ENCODE data around the gene SIX5.
A peak's percentile ranks its signal among the peaks of the same experiment; 100 is the strongest.
"Not testable (repeated sequence)": the region's sequence is repeated elsewhere in the genome, so short reads cannot be mapped to it uniquely, and the experiment has no call there.

Gene SIX5

GRCh38 chr19:45768984-45769782 lies at the start of gene SIX5:
TSS of gene SIX5 (minus strand) at chr19:45769252. CDS start at chr19:45768844, 408 bp downstream.
- peak; percentile 94 for DNase-seq

DNA sequence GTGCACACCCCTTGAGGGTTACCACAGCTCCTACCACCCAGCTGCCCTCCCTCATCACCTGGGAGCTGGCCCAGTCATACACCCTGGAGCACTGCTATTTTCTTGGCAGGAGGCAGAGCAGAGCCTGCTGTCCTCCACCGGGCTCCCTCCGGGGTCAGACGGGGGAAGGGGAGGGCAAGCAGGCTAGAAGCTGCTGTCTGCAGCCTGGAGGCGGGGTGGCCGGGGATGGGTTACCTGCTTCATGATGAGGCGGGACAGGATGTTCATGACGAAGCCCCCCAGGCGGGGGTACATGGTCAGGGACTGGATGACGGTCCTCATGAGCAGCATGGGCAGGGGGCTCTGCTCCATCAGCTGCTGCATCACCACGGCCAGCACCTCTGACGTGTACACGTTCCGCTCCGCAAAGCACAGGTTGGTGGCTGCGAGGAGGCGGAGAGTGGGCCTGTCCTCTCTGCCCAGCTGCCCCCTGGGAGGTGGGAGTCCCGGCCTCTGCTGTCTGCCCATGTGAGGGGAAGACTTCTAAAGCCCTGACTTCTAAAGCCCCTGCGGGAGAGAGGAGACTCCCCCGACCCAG lies 48.8 kb upstream of the SIX5 start:
- no peak for DNase-seq

GRCh38 chr19:45817010-45817724 lies 48.1 kb upstream of the SIX5 start:
- peak; percentile 97 for DNase-seq

GRCh38 chr19:45816236-45817009 lies 47.4 kb upstream of the SIX5 start:
- no peak for DNase-seq

DNA sequence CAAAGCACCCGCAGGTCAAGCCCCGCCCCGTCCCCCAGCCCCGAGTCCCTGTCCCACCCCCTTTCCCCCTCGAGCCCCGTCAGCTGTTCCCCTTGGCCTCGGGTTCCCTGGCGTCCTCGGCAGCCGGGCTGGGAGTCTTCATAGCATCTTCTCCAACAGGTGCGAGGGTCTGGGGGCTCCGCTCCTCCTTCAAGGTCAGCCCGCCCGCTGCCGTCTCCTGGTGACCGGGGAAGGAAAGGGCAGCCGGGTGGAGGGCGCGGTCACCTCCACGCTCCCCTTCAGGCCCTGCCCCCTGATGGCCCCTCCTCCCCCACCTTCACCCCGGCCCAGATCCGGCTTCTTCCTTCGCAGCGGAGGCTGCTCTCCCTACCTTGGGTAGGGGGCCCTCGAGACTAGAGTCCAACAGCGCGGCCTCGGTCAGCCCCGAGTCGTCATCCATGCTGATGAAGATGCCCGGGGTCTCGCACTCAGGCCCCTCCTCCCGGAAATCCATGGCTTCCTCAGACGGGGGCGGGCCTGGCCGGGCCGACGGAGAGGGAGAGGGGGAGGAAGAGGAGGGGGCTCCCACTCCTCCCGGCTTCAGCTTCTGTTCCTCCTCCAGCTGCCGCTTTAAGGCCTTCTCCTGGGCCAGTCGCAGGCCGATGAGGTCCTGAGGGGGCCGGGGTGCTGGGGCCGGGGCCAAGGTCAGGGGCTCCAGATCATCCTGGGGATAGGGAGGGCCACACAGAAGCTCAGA lies 46.6 kb upstream of the SIX5 start:
- DNase-seq: no peak

DNA sequence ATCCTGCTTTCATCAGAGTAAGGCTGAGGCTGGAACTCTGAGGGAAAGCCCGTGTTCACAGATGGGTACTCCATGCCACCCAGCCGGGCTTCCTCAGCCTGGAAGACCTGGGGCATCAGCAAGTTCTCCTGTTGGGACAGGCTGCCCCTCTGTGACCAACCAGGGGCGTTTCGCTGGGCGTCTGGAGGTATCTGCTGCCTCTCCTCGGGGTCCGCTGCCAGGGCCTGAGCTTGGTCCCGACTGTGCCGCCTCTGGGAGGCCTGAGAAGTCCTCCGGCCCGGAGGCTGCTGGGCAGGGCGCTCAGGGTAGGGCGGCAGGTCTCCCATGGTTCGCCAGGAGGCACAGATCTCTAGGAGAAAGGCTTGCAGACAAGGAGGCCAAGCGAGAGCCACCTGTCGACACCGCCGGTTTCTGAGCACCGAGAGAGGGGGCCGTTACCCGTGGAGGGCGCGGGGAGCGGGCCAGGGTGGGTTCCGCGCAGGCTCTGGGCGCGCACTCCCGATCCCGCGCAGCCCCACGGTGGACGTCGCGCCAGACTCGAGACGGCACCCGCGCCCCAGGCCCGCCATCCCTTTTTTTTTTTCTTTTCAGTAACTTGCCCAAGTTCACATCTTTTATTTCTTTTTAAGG lies 45.9 kb upstream of the SIX5 start, which contains the start of gene RSPH6A:
RSPH6A (minus strand) TSS at position 458 of the 630 bp plus-strand sequence; CDS start at position 326, 132 bp downstream.
- no peak for DNase-seq

DNA sequence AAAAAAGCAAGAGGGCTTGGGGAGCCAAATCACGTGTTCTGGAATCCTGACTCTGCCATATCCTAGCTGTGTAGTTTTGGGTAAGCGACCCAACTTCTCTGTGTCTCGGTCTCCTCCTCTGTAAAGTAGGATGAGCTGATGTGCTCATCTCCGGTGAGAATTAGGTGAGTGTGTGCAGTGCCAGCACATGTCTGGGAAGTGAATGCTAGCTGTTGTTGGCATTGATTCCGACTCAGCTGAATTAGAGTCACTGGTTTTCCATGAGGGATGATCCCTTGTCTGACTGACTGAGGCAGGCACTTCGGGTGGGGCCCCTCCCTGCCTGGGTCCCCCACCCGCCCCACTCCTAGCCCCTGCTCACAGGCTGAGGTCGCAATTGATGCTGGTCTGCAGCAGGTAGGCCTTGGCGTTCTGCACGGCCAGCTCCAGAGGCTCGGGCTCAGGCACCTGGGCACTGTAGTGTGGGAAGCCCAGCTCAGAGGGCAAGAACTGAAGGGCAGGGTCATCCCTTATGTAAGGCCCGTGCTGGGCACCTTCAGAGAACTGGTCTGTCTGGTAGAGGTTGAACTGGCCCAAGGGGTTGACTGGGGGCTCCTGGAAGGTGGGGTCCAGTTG lies 45.2 kb upstream of the SIX5 start:
- DNase-seq: no peak

- no peak for DNase-seq
Measured at GRCh38 chr19:45812297-45812696, 43.2 kb upstream of the SIX5 start.

- no peak for DNase-seq
Measured at GRCh38 chr19:45809643-45810159, 40.6 kb upstream of the SIX5 start.

DNA sequence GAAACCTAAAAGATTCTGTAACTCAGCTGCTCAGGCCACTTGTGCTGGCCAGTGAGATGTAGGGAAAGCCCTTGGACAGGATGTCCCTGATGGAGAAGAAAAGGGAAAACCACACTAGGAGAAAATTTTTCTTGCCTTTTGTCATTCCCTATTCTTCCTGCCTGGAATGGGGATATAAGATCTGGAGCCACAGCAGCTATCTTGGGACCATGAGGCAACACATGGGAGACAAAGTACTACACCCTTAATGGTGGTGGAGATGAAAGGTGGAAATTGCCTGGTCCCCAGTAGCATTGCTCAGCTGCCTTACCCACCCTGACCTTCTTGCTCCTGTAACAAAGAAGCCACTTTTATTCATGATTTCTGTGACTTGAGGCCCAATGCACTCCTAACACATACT lies 36.7 kb upstream of the SIX5 start:
- DNase-seq: no peak

DNA sequence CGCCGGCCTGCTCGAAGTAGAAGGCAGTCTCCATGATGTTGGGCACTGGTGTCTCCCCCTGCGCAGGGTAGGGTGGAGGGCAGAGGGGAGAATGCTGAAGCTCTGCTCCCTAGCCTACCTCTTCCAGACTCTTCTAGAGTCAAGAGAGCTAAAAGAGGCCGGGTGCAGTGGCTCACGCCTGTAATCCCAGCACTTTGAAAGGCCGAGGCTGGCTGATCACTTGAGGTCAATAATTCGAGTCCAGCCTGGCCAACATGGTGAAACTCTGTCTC lies 35.8 kb upstream of the SIX5 start:
- DNase-seq: no peak

GRCh38 chr19:45804140-45804958 lies 35.3 kb upstream of the SIX5 start:
- no peak for DNase-seq

GRCh38 chr19:45801603-45802175 lies 32.6 kb upstream of the SIX5 start:
- DNase-seq: no peak

DNA sequence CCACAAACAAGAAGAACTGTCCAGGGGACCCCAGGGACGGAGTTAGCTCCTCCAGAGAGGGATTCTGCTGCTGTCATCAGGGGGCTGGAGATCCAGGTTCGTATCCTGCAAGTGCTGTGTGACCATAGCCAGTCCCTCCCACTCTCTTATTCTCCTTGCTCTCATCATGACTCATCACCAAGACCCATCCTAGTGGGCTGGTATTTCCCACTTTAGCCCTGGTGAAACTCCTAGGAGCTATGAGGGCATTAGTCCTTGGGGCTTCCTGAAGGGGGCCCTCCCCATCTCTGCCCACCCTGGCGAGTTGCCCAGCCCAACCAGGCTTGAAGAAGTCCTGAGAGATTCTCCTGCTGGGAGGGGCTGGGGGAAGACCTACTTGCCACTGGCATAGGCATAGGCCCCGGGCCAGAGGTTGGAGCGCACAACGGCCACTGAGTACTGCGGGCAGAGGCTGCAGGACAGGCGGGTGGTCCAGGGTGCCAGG lies 31.1 kb upstream of the SIX5 start:
- no peak for DNase-seq

- not testable (repeated sequence) for DNase-seq
Measured at GRCh38 chr19:45799541-45799940, 30.5 kb upstream of the SIX5 start.

DNA sequence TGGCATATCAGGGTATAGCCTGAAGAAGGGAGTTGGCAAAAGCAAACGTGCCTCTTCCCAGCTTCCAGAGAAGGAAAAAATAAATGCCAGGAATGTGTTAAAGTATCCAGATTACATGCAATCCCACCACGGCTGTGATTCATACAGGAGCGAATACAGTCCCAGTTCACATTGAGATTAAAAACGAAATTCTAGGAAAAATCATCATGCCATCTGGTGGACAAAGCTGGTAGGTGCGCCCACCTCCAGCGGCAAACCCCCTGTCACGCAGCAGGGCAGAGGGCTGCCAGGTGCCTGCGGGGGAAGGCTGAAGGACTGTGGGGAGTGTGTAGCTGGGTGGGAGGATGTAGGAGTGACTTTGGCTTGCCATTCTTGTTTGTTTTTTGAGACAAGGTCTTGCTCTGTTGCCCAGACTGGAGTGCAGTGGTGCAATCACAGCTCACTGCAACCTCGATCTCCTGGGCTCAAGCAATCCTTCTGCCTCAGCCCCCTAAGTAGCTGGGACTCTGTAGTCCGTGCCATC lies 30.0 kb upstream of the SIX5 start:
- DNase-seq: peak; percentile 63

DNA sequence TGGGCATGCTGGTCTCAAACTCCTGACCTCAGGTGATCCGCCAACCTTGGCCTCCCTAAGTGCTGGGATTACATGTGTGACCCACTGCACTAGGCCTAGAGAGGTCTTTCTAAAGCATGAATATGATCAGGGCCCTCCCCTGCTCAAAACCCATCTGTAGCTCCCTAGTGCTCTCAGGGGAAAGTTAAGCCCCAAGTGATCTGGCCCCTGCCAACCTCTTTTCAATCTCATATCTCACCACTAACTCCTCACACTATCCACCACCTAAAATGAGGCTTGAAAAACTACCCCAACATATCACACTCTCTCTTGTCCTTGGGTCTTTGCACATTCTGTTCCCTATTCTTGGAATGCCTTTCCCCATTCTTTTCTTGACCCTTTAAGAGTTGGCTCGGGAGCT lies 25.6 kb upstream of the SIX5 start:
- no peak for DNase-seq

DNA sequence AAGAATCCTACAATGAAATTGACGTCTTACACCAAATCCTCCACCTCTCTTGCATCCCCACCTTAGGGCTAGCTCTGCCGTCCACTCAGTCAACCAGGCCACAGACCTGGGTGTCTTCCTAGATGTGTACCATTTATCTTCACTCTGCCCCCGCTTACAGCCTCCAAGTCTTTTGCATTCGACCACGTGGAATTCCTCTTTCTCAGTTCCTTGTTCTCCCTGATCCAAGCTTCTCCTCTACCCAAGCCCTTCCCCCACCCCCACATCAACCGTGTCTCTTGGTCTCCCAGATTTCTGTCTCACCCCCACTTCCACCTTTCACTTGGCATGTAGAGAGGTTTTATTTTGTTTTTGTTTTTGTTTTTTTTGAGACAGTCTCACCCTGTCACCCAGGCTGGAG lies 24.8 kb upstream of the SIX5 start:
- DNase-seq: no peak

DNA sequence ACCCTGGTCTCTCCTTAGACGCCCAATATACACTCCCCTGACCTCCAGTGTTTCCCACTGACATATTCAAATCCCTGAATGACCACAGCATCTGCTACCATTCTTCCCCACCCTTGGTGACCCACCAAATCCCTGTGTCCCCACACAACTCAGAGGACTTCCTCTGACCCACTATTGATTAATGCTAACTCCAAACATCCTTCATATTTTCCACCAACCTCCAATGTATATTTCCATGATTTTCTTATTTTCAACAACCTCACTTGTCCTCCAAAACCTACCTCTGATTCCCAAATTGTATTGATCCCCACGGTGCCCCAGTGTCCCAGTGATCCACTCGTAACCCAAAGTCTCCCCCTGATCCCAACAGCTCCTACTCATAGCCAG lies 24.1 kb upstream of the SIX5 start:
- no peak for DNase-seq
